HepG2 (cell line): ENCODE results near the gene EPHX1. TPM values are rescaled to one million over a fixed set of nuclear protein-coding genes. Genes with fewer than 3 reads are reported as not detected.
A peak's percentile ranks its signal among the peaks of the same experiment; 100 is the strongest.

Experiments
- ASH2L ChIP-seq: fragments of 300-600, 200-600 bp; sonication (generic); IDR thresholded peaks from 2 replicates; pipeline ENCODE4 v1.7.0; 2017; ENCODE audit warnings: low read depth, mild to moderate bottlenecking, moderate library complexity, mixed read lengths, low read length; ENCODE audit not compliant: insufficient read length
- MEIS1 ChIP-seq: sonication (generic); formaldehyde crosslinking; IDR thresholded peaks from 2 replicates; pipeline ENCODE4 v1.9.0; 2021; ENCODE audit warnings: mild to moderate bottlenecking, missing genetic modification reagents, moderate library complexity, borderline replicate concordance
- NR1H2 ChIP-seq: sonication (generic); formaldehyde crosslinking; IDR thresholded peaks from 2 replicates; pipeline ENCODE4 v1.8.1; 2022; ENCODE audit warnings: low read depth, missing genetic modification reagents, borderline replicate concordance
- ZMYM2 ChIP-seq: sonication (generic); formaldehyde crosslinking; IDR thresholded peaks from 2 replicates; pipeline ENCODE4 v1.8.0; 2022; ENCODE audit warnings: mild to moderate bottlenecking, missing genetic modification reagents
- ZMYM3 ChIP-seq: sonication (generic); formaldehyde crosslinking; IDR thresholded peaks from 2 replicates; pipeline ENCODE4 v1.5.1; 2020; ENCODE audit warnings: mild to moderate bottlenecking, missing genetic modification reagents
- ZNF775 ChIP-seq: sonication (generic); formaldehyde crosslinking; IDR thresholded peaks from 2 replicates; pipeline ENCODE4 v1.4.0; 2020; ENCODE audit warnings: missing genetic modification reagents, mild to moderate bottlenecking, moderate library complexity, borderline replicate concordance
- ZSCAN29 ChIP-seq: sonication (generic); formaldehyde crosslinking; conservative IDR thresholded peaks from 2 replicates; pipeline ENCODE4 v1.4.0; 2020; ENCODE audit warnings: mild to moderate bottlenecking, missing genetic modification reagents
- polyA plus RNA-seq, 8 experiments: library from polyadenylated mRNA; depleted of rRNA in 3 of 8; stranded (reverse) in 7 of 8; unstranded in 1 of 8; fragments of >200 nt; fragmentation: Illumina TruSeq in 4 of 8; extraction: Trizol in 4 of 8; gene quantifications; 2 replicates each; pipeline versions ENCODE4 v1.2.1 to v1.2.3, GENCODE V29; 2011 to 2016; ENCODE audit warnings: low read depth in 4 of 8, missing spikeins in 1 of 8, mixed read lengths in 1 of 8; ENCODE audit not compliant: insufficient read depth in 1 of 8
- total RNA-seq, 5 experiments: library from RNA; depleted of rRNA; stranded (reverse); fragments of >200 nt; fragmentation: Illumina TruSeq; extraction: Trizol; gene quantifications; 2 replicates each; pipeline ENCODE4 v1.2.3, GENCODE V29; 2016; ENCODE audit warnings: low read depth in 1 of 5
- TF ChIP-seq, protein P1 (sequence below): sonication (generic); formaldehyde crosslinking; IDR thresholded peaks from 2 replicates; pipeline ENCODE4 v1.9.0; 2021; ENCODE audit warnings: mild to moderate bottlenecking, missing genetic modification reagents
- TF ChIP-seq, protein P2 (sequence below): sonication (generic); formaldehyde crosslinking; IDR thresholded peaks from 2 replicates; pipeline ENCODE4 v1.4.0; 2020; ENCODE audit warnings: missing genetic modification reagents
- TF ChIP-seq, protein P3 (sequence below): fragments of 450-650 bp; IDR thresholded peaks from 2 replicates; pipeline ENCODE4 v1.6.1; 2017; ENCODE audit warnings: mild to moderate bottlenecking
- TF ChIP-seq, protein P4 (sequence below): sonication (generic); formaldehyde crosslinking; IDR thresholded peaks from 2 replicates; pipeline ENCODE4 v1.4.0; 2020; ENCODE audit warnings: mild to moderate bottlenecking, missing genetic modification reagents, borderline replicate concordance

The EPHX1 gene
- total and polyA plus RNA-seq, 2 of the 13 experiments (the other 11 are each of a cell fraction or from before 2014, with no cell fraction given): 27.7 to 36.5 TPM

DNA sequence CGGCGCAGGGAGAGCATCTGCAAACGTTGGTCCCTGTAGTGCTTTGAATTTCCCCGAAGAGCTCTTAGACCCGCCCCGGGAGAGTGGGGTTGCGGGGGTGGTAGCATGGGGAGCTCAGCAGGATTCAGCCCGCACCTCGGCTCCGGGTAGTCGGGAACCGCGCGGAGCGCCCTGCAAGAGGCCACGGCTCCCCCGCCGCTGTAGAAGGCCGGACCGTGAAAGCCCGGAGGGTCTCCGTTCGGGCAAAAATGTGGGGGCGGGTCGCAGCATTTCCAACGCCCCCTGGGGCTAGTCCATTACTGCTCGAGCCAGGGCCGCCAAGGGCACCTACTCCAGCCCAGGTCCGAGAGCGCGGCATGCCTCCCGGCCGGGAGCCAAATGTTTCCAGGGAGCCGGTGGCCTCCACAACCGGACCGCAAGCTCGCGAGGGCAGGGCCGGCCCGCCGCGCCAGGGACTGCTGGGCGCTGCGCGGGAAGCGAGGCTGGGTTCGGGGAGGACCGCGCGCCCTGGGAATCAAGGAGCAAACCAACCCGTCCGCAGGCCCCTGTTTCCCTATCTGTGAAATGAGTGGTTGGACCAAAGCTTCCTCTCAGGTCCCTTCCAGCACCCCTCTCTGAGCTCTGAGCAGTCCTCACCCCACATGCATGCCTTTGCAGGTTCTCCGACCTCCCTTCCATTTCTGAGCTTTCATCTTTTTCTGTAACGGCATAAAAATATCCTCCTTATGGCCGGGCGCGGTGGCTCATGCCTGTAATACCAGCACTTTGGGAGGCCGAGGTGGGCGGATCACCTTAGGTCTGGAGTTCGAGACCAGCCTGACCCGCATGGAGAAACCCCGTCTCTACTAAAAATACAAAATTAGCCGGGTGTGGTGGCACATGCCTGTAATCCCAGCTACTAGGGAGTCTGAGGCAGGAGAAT is 73.0 kb downstream of the EPHX1 start (continued):
- TF ChIP-seq, protein P1, sequence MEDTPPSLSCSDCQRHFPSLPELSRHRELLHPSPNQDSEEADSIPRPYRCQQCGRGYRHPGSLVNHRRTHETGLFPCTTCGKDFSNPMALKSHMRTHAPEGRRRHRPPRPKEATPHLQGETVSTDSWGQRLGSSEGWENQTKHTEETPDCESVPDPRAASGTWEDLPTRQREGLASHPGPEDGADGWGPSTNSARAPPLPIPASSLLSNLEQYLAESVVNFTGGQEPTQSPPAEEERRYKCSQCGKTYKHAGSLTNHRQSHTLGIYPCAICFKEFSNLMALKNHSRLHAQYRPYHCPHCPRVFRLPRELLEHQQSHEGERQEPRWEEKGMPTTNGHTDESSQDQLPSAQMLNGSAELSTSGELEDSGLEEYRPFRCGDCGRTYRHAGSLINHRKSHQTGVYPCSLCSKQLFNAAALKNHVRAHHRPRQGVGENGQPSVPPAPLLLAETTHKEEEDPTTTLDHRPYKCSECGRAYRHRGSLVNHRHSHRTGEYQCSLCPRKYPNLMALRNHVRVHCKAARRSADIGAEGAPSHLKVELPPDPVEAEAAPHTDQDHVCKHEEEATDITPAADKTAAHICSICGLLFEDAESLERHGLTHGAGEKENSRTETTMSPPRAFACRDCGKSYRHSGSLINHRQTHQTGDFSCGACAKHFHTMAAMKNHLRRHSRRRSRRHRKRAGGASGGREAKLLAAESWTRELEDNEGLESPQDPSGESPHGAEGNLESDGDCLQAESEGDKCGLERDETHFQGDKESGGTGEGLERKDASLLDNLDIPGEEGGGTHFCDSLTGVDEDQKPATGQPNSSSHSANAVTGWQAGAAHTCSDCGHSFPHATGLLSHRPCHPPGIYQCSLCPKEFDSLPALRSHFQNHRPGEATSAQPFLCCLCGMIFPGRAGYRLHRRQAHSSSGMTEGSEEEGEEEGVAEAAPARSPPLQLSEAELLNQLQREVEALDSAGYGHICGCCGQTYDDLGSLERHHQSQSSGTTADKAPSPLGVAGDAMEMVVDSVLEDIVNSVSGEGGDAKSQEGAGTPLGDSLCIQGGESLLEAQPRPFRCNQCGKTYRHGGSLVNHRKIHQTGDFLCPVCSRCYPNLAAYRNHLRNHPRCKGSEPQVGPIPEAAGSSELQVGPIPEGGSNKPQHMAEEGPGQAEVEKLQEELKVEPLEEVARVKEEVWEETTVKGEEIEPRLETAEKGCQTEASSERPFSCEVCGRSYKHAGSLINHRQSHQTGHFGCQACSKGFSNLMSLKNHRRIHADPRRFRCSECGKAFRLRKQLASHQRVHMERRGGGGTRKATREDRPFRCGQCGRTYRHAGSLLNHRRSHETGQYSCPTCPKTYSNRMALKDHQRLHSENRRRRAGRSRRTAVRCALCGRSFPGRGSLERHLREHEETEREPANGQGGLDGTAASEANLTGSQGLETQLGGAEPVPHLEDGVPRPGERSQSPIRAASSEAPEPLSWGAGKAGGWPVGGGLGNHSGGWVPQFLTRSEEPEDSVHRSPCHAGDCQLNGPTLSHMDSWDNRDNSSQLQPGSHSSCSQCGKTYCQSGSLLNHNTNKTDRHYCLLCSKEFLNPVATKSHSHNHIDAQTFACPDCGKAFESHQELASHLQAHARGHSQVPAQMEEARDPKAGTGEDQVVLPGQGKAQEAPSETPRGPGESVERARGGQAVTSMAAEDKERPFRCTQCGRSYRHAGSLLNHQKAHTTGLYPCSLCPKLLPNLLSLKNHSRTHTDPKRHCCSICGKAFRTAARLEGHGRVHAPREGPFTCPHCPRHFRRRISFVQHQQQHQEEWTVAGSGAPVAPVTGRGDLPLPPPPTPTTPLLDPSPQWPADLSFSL (CRISPR knock-in tag): no peak
- TF ChIP-seq, protein P2, sequence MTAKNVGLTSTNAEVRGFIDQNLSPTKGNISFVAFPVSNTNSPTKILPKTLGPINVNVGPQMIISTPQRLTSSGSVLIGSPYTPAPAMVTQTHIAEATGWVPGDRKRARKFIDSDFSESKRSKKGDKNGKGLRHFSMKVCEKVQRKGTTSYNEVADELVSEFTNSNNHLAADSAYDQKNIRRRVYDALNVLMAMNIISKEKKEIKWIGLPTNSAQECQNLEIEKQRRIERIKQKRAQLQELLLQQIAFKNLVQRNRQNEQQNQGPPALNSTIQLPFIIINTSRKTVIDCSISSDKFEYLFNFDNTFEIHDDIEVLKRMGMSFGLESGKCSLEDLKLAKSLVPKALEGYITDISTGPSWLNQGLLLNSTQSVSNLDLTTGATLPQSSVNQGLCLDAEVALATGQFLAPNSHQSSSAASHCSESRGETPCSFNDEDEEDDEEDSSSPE (CRISPR knock-in tag): peak; percentile 65
- TF ChIP-seq ZNF775 (no peak), NR1H2 (CRISPR knock-in tag) (no peak), ZMYM2 (CRISPR knock-in tag) (peak; percentile 52; the same call in 1 of the 2 replicates), ASH2L (no peak), MEIS1 (CRISPR knock-in tag) (peak; percentile 22; the same call in 1 of the 2 replicates), ZMYM3 (CRISPR knock-in tag) (no peak; the same call in 1 of the 2 replicates), ZSCAN29 (CRISPR knock-in tag) (no peak)
- TF ChIP-seq, protein P3, sequence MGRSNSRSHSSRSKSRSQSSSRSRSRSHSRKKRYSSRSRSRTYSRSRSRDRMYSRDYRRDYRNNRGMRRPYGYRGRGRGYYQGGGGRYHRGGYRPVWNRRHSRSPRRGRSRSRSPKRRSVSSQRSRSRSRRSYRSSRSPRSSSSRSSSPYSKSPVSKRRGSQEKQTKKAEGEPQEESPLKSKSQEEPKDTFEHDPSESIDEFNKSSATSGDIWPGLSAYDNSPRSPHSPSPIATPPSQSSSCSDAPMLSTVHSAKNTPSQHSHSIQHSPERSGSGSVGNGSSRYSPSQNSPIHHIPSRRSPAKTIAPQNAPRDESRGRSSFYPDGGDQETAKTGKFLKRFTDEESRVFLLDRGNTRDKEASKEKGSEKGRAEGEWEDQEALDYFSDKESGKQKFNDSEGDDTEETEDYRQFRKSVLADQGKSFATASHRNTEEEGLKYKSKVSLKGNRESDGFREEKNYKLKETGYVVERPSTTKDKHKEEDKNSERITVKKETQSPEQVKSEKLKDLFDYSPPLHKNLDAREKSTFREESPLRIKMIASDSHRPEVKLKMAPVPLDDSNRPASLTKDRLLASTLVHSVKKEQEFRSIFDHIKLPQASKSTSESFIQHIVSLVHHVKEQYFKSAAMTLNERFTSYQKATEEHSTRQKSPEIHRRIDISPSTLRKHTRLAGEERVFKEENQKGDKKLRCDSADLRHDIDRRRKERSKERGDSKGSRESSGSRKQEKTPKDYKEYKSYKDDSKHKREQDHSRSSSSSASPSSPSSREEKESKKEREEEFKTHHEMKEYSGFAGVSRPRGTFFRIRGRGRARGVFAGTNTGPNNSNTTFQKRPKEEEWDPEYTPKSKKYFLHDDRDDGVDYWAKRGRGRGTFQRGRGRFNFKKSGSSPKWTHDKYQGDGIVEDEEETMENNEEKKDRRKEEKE: no peak
- TF ChIP-seq, protein P4, sequence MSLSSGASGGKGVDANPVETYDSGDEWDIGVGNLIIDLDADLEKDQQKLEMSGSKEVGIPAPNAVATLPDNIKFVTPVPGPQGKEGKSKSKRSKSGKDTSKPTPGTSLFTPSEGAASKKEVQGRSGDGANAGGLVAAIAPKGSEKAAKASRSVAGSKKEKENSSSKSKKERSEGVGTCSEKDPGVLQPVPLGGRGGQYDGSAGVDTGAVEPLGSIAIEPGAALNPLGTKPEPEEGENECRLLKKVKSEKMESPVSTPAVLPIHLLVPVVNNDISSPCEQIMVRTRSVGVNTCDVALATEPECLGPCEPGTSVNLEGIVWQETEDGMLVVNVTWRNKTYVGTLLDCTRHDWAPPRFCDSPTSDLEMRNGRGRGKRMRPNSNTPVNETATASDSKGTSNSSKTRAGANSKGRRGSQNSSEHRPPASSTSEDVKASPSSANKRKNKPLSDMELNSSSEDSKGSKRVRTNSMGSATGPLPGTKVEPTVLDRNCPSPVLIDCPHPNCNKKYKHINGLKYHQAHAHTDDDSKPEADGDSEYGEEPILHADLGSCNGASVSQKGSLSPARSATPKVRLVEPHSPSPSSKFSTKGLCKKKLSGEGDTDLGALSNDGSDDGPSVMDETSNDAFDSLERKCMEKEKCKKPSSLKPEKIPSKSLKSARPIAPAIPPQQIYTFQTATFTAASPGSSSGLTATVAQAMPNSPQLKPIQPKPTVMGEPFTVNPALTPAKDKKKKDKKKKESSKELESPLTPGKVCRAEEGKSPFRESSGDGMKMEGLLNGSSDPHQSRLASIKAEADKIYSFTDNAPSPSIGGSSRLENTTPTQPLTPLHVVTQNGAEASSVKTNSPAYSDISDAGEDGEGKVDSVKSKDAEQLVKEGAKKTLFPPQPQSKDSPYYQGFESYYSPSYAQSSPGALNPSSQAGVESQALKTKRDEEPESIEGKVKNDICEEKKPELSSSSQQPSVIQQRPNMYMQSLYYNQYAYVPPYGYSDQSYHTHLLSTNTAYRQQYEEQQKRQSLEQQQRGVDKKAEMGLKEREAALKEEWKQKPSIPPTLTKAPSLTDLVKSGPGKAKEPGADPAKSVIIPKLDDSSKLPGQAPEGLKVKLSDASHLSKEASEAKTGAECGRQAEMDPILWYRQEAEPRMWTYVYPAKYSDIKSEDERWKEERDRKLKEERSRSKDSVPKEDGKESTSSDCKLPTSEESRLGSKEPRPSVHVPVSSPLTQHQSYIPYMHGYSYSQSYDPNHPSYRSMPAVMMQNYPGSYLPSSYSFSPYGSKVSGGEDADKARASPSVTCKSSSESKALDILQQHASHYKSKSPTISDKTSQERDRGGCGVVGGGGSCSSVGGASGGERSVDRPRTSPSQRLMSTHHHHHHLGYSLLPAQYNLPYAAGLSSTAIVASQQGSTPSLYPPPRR (CRISPR knock-in tag): no peak
